Cerebellar nuclear complex (tissue), 1 donor: ENCODE data around the gene CCDC51.
"Not testable (repeated sequence)": the region's sequence is repeated elsewhere in the genome, so short reads cannot be mapped to it uniquely, and the experiment has no call there.

ENCODE experiments used
- DNase-seq, 2 experiments: peaks; one replicate each; lab custom pipeline; 2025; lab: John Stamatoyannopoulos, UW

The CCDC51 gene

GRCh38 chr3:48405971-48406370 is 33.9 kb downstream of the CCDC51 start:
- DNase-seq = no peak

GRCh38 chr3:48405343-48405881 is 34.5 kb downstream of the CCDC51 start:
- no peak for DNase-seq

GRCh38 chr3:48404440-48405342 is 35.2 kb downstream of the CCDC51 start:
- DNase-seq = no peak

GRCh38 chr3:48403533-48404439 is 36.1 kb downstream of the CCDC51 start:
- no peak for DNase-seq

- DNase-seq = no peak
Measured at GRCh38 chr3:48402907-48403306, 37.0 kb downstream of the CCDC51 start.

GRCh38 chr3:48402281-48402732 is 37.6 kb downstream of the CCDC51 start:
- no peak for DNase-seq

- DNase-seq = not testable (repeated sequence)
Measured at GRCh38 chr3:48401434-48401901, 38.5 kb downstream of the CCDC51 start.

GRCh38 chr3:48400824-48401433 is 39.0 kb downstream of the CCDC51 start:
- DNase-seq = peak in 1 of 2 experiments; percentile 59

- DNase-seq = no peak
Measured at GRCh38 chr3:48399387-48400172, 40.3 kb downstream of the CCDC51 start.

GRCh38 chr3:48398701-48399386 is 41.1 kb downstream of the CCDC51 start:
- DNase-seq = no peak

- no peak for DNase-seq
Measured at GRCh38 chr3:48397767-48398681, 41.9 kb downstream of the CCDC51 start.

- no peak for DNase-seq
Measured at GRCh38 chr3:48395714-48396113, 44.2 kb downstream of the CCDC51 start.

- no peak for DNase-seq
Measured at GRCh38 chr3:48394391-48394790, 45.5 kb downstream of the CCDC51 start.

GRCh38 chr3:48388966-48389365 is 51.0 kb downstream of the CCDC51 start:
- no peak for DNase-seq

GRCh38 chr3:48387634-48388033 is 52.3 kb downstream of the CCDC51 start:
- DNase-seq = no peak
